ENCODE measurements around the gene IPO13.

IPO13 gene

DNA sequence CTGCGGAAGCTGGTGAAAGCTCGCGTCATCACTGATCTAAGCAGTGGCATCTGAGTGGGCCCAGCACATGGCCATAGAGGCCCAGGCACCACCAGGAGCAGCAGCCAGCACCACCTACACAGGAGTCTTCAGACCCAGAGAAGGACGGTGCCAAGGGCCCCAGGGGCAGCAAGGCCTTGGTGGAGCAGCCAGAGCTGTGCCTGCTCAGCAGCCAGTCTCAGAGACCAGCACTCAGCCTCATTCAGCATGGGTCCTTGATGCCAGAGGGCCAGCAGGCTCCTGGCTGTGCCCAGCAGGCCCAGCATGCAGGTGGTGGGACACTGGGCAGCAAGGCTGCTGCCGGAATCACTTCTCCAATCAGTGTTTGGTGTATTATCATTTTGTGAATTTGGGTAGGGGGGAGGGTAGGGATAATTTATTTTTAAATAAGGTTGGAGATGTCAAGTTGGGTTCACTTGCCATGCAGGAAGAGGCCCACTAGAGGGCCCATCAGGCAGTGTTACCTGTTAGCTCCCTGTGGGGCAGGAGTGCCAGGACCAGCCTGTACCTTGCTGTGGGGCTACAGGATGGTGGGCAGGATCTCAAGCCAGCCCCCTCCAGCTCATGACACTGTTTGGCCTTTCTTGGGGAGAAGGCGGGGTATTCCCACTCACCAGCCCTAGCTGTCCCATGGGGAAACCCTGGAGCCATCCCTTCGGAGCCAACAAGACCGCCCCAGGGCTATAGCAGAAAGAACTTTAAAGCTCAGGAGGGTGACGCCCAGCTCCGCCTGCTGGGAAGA is 16.4 kb upstream of the IPO13 start:
- POLR2A ChIA-PET: no interaction called here
- CTCF ChIA-PET: interaction anchor here (0.8 to 3.9 kb wide), 11 partner anchors 10 to 167 kb away, joined by 3 to 36 read pairs (median 5); no protein-coding TSS in a partner anchor
- peak; percentile 40 for DNase-seq (ENCODE audit: extremely low spot score)
- TF ChIP-seq, protein P1, sequence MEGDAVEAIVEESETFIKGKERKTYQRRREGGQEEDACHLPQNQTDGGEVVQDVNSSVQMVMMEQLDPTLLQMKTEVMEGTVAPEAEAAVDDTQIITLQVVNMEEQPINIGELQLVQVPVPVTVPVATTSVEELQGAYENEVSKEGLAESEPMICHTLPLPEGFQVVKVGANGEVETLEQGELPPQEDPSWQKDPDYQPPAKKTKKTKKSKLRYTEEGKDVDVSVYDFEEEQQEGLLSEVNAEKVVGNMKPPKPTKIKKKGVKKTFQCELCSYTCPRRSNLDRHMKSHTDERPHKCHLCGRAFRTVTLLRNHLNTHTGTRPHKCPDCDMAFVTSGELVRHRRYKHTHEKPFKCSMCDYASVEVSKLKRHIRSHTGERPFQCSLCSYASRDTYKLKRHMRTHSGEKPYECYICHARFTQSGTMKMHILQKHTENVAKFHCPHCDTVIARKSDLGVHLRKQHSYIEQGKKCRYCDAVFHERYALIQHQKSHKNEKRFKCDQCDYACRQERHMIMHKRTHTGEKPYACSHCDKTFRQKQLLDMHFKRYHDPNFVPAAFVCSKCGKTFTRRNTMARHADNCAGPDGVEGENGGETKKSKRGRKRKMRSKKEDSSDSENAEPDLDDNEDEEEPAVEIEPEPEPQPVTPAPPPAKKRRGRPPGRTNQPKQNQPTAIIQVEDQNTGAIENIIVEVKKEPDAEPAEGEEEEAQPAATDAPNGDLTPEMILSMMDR (IDR thresholded peaks at IDR 0.05; ENCODE audit: control extremely low read depth, extremely low read depth, low read depth, missing control alignments): no peak

DNA sequence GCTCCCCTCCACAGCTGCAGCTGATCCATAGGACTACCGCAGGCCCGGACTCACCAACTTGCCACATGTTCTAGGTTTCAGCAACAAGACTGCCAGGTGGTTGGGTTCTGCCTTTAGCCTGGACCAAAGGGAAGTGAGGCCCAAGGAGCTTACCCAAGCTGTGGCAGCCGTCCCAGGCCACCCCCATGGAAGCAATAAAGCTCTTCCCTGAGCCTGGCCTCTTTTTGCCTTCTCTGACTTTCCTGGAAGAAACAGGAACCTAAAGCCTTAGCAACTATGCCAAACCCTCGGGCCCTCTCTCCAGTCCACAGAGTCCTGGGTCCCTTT is 15.8 kb upstream of the IPO13 start:
- no peak for DNase-seq (ENCODE audit: extremely low spot score)
- TF ChIP-seq, protein P1 (IDR thresholded peaks at IDR 0.05; ENCODE audit: control extremely low read depth, extremely low read depth, low read depth, missing control alignments): no peak
- ChIA-PET CTCF (interaction anchor here (0.8 to 3.9 kb wide), 10 partner anchors 10 to 167 kb away, joined by 3 to 36 read pairs (median 5); no protein-coding TSS in a partner anchor), POLR2A (no interaction called here)

DNA sequence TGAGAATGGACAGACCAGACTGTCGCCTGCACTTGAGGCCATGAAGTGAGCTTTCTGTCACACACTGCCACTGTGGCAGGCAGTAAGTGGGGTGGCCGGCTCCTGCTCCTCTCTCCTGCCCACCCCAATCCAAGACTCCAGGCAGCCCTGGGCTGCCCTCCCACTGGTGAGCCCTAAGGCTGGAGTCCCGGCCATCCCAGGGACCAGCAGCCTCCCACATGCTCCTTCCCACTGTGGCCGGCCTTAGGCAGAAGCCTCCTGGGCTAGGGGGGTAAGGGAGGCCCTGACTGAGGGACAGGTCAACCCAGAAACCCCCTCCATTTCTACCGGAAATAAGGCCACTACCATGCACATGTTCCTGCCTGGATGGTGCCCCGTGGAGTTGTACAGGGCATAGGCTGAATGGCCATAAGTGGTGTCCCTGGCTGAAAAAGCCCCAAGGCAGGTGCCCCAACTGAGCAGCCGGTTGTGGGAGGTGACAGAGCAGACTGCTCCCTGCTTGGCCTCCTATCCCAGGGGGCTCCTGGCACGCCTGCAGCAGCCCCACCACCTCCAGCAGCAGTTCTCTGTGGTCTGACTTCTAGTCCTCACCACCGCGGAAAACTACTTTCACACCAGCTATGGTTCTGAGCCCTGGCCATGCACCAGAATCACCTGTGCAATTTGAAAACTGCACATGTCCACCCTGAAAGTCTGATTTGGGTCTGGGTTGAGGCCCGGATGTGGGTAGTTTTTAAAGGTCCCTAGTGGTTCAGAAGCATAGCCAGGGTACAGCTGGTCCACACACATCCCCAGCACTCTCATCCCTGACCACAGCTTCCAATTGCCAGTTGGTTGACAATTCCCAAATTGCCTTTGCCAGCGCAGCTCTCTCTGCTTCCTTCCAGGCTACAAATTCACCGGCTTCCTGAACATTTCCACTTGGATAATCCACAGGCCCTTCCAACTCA is 14.8 kb upstream of the IPO13 start:
- CTCF ChIA-PET: interaction anchor here (1.1 to 10.1 kb wide), 7 partner anchors 7 to 411 kb away, joined by 3 to 526 read pairs (median 30); partner anchors contain the start of gene IPO13
- POLR2A ChIA-PET: no interaction called here
- TF ChIP-seq, protein P1 (IDR thresholded peaks at IDR 0.05; ENCODE audit: control extremely low read depth, extremely low read depth, low read depth, missing control alignments): no peak
- DNase-seq (ENCODE audit: extremely low spot score): no peak

DNA sequence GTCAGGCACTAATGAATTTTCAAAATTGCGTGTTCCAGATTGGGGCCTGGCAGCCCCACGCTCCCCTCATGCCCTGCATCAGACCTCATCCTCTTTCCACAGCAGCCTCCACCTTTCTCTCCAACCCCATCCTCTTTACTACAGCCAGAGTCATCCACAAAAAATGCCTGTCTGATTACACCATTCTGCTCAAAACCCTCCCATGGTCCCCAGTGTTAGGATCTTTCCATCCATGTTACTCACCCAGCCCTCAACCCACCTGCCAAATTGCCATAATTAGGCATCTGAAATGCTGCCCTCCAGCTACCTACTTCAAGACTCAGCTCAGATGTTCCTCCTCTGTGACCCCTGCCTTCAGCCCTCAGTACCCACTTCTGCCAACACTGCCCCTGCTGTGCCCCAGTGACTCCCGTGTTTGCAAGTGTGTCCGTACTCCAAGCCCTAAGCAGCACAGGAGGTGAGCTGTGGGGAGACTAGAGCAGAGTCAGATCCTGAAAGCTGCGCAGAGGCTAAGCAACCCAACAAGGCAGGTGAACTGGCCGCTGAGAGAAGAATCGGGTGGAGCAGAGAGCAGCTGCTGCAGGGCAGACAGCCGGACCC is 13.9 kb upstream of the IPO13 start:
- ChIA-PET CTCF (interaction anchor here (1.1 to 10.1 kb wide), 17 partner anchors 8 to 639 kb away, joined by 3 to 526 read pairs (median 26); partner anchors contain the start of genes DPH2 and IPO13), POLR2A (no interaction called here)
- TF ChIP-seq, protein P1 (IDR thresholded peaks at IDR 0.05; ENCODE audit: control extremely low read depth, extremely low read depth, low read depth, missing control alignments): no peak
- DNase-seq (ENCODE audit: extremely low spot score): no peak

DNA sequence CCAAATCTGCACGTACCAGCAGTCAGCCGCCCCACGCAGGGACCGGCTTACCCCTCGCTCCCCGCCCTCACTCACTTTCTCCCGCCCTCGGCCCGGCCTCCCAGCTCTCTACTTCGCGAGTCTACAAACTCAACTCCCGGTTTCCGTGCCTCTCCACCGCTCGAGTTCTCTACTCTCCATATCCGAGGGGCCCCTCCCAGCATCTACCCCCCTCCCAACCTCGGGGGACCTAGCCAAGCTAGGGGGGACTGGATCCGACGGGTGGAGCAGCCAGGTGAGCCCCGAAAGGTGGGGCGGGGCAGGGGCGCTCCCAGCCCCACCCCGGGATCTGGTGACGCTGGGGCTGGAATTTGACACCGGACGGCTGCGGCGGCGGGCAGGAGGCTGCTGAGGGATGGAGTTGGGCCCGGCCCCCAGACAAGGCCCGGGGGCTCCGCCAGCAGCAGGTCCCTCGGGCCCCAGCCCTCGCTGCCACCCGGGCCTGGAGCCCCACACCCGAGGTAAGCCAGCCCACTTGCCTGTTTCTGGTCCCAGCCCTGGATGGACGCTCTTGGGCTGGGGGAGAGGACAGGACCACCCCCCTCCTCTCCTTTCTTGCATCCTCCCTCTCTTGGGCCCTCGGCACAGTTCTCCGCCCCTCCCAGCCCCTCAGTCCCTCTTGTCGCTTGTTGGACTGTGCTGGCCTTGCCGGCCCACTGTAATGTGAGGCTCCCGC is 13.2 kb upstream of the IPO13 start, which contains the start of gene ARTN:
TSS of gene ARTN (plus strand) at position 416 of the 715 bp plus-strand sequence. CDS start 1,856 bp downstream, outside the sequence.
- DNase-seq (ENCODE audit: extremely low spot score): peak; percentile 36
- ChIA-PET POLR2A (interaction anchor here (2.0 kb wide), 1 partner anchor 170 kb away, joined by 7 read pairs; no protein-coding TSS in a partner anchor), CTCF (interaction anchor here (0.8 to 10.1 kb wide), 63 partner anchors 9 to 727 kb away, joined by 3 to 526 read pairs (median 11); partner anchors contain the start of genes CCDC24, DPH2, IPO13 and KDM4A)
- TF ChIP-seq, protein P1 (IDR thresholded peaks at IDR 0.05; ENCODE audit: control extremely low read depth, extremely low read depth, low read depth, missing control alignments): no peak
